Measurements from ENCODE around the gene SARM1. TPM values are rescaled to one million over a fixed set of nuclear protein-coding genes. Genes with fewer than 3 reads are reported as not detected.

Gene SARM1
- total and polyA plus RNA-seq, 8 donors, result 11.7 to 19.9 (median 13.2) TPM

- intact Hi-C loops (cut with DNase I), result no loop called here
- DNase-seq (no peak), ATAC-seq (no peak)
- Histone ChIP-seq H3K4me1 (peaks cover 18 to 30% of the 10 kb centered on the region in 2 donors), H3K27me3 (no peaks in the 10 kb centered on the region), H3K9me3 (no peaks in the 10 kb centered on the region), H3K4me3 (no peak overlapping the region), H3K27ac (no peak overlapping the region), H3K36me3 (peaks cover 0 to 53% of the 10 kb centered on the region in 2 donors)
- TF ChIP-seq CTCF (IDR thresholded peaks at IDR 0.05), result no peak
These were observed 39.5 kb upstream of the SARM1 start for GRCh38 chr17:28331891-28332420.

- H3K27ac ChIP-seq, result peak overlapping the region in 1 of 2 donors; percentile 97
- no peaks in the 10 kb centered on the region for H3K27me3 ChIP-seq
- H3K4me1 ChIP-seq, result peaks cover 24 to 43% of the 10 kb centered on the region in 2 donors
- ATAC-seq (no peak), DNase-seq (no peak)
- TF ChIP-seq CTCF (IDR thresholded peaks at IDR 0.05), result no peak
- H3K9me3 ChIP-seq, result no peaks in the 10 kb centered on the region
- intact Hi-C loops (cut with DNase I), result no loop called here
- H3K36me3 ChIP-seq, result peaks cover 0 to 40% of the 10 kb centered on the region in 2 donors
- H3K4me3 ChIP-seq, result no peak overlapping the region
These were observed 38.3 kb upstream of the SARM1 start for GRCh38 chr17:28333083-28333746.

- intact Hi-C loops (cut with DNase I), result no loop called here
- Histone ChIP-seq H3K27ac (peak overlapping the region in 1 of 2 donors; percentile 97), H3K36me3 (peaks cover 0 to 31% of the 10 kb centered on the region in 2 donors), H3K9me3 (no peaks in the 10 kb centered on the region), H3K4me3 (peak overlapping the region; percentile 89 to 97), H3K4me1 (peaks cover 24 to 52% of the 10 kb centered on the region in 2 donors), H3K27me3 (no peaks in the 10 kb centered on the region)
- ATAC-seq (no peak), DNase-seq (no peak)
- no peak for TF ChIP-seq CTCF (IDR thresholded peaks at IDR 0.05)
These were observed 37.3 kb upstream of the SARM1 start for GRCh38 chr17:28334171-28334570.

- peak overlapping the region; percentile 89 to 97 for H3K4me3 ChIP-seq
- peak; percentile 0 for ATAC-seq
- no peak for DNase-seq
- H3K27ac ChIP-seq, result peak overlapping the region; percentile 87 to 97
- H3K9me3 ChIP-seq, result no peaks in the 10 kb centered on the region
- TF ChIP-seq CTCF (IDR thresholded peaks at IDR 0.05), result no peak
- H3K4me1 ChIP-seq, result peaks cover 24 to 56% of the 10 kb centered on the region in 2 donors
- intact Hi-C loops (cut with DNase I), result no loop called here
- H3K36me3 ChIP-seq, result peaks cover 0 to 30% of the 10 kb centered on the region in 2 donors
- no peaks in the 10 kb centered on the region for H3K27me3 ChIP-seq
These were observed 36.8 kb upstream of the SARM1 start for GRCh38 chr17:28334666-28335200.

GRCh38 chr17:28335201-28335958 lies 36.1 kb upstream of the SARM1 start, which contains the start of the genes IFT20 and TNFAIP1:
Gene IFT20, minus strand, starts transcription at chr17:28335472. Its CDS starts 3,487 bp downstream, at chr17:28331985.
Gene TNFAIP1, plus strand, starts transcription at chr17:28335761. Its CDS starts 3,761 bp downstream, at chr17:28339522.
- Histone ChIP-seq H3K27me3 (no peaks in the 10 kb centered on the region), H3K4me3 (peak within 1 kb of the TSS; percentile 89 to 97), H3K36me3 (peaks cover 0 to 30% of the 10 kb centered on the region in 2 donors), H3K4me1 (peaks cover 24 to 63% of the 10 kb centered on the region in 2 donors), H3K27ac (peak within 1 kb of the TSS; percentile 97), H3K9me3 (no peaks in the 10 kb centered on the region)
- peak; percentile 98 to 100 (median 100) for DNase-seq
- ATAC-seq, result peak; percentile 97
- no peak for TF ChIP-seq CTCF (IDR thresholded peaks at IDR 0.05)
- intact Hi-C loops (cut with DNase I), result no loop called here

Data from left lung (tissue), 10 donors.